ENCODE measurements around the gene ITLN2.
"Not testable (repeated sequence)": the region's sequence is repeated elsewhere in the genome, so short reads cannot be mapped to it uniquely, and the experiment has no call there.

The ITLN2 gene

GRCh38 chr1:160952129-160952510, 2.5 kb downstream of the ITLN2 start:
- no peak for DNase-seq

- DNase-seq = peak; percentile 65 to 89
These were observed 3.0 kb downstream of the ITLN2 start for GRCh38 chr1:160951443-160952128.

GRCh38 chr1:160950657-160951056, 4.0 kb downstream of the ITLN2 start:
- no peak for DNase-seq

- no peak for DNase-seq
These were observed 4.7 kb downstream of the ITLN2 start for GRCh38 chr1:160949881-160950280.

GRCh38 chr1:160949216-160949880, 5.3 kb downstream of the ITLN2 start:
- peak in 1 of 2 experiments; percentile 44 for DNase-seq

GRCh38 chr1:160947174-160947759, 7.3 kb downstream of the ITLN2 start:
- not testable (repeated sequence) for DNase-seq

- not testable (repeated sequence) for DNase-seq
These were observed 8.7 kb downstream of the ITLN2 start for GRCh38 chr1:160945881-160946280.

- DNase-seq = no peak
These were observed 9.5 kb downstream of the ITLN2 start for GRCh38 chr1:160945079-160945478.

- no peak for DNase-seq
These were observed 11.7 kb downstream of the ITLN2 start for GRCh38 chr1:160942926-160943325.

- not testable (repeated sequence) for DNase-seq
These were observed 17.9 kb downstream of the ITLN2 start for GRCh38 chr1:160936666-160937065.

- no peak for DNase-seq
These were observed 18.9 kb downstream of the ITLN2 start for GRCh38 chr1:160935527-160936258.

GRCh38 chr1:160933305-160933704, 21.3 kb downstream of the ITLN2 start:
- DNase-seq = not testable (repeated sequence)

- DNase-seq = no peak
These were observed 28.9 kb downstream of the ITLN2 start for GRCh38 chr1:160925652-160926244.

GRCh38 chr1:160924791-160925651, 29.6 kb downstream of the ITLN2 start:
- DNase-seq = no peak

- no peak for DNase-seq
These were observed 37.9 kb downstream of the ITLN2 start for GRCh38 chr1:160916666-160917065.

GRCh38 chr1:160913229-160913628, 41.4 kb downstream of the ITLN2 start:
- peak in 1 of 2 experiments; percentile 25 for DNase-seq

GRCh38 chr1:160911925-160912324, 42.7 kb downstream of the ITLN2 start:
- DNase-seq = no peak

GRCh38 chr1:160911441-160911840, 43.2 kb downstream of the ITLN2 start:
- DNase-seq = no peak

GRCh38 chr1:160910170-160910750, 44.3 kb downstream of the ITLN2 start:
- no peak for DNase-seq

- DNase-seq = no peak
These were observed 46.6 kb downstream of the ITLN2 start for GRCh38 chr1:160907976-160908375.

- DNase-seq = no peak
These were observed 49.0 kb downstream of the ITLN2 start for GRCh38 chr1:160905617-160905989.
